ENCODE results near the gene YWHAQ.
A peak's percentile ranks its signal among the peaks of the same experiment; 100 is the strongest.

The YWHAQ gene

DNA sequence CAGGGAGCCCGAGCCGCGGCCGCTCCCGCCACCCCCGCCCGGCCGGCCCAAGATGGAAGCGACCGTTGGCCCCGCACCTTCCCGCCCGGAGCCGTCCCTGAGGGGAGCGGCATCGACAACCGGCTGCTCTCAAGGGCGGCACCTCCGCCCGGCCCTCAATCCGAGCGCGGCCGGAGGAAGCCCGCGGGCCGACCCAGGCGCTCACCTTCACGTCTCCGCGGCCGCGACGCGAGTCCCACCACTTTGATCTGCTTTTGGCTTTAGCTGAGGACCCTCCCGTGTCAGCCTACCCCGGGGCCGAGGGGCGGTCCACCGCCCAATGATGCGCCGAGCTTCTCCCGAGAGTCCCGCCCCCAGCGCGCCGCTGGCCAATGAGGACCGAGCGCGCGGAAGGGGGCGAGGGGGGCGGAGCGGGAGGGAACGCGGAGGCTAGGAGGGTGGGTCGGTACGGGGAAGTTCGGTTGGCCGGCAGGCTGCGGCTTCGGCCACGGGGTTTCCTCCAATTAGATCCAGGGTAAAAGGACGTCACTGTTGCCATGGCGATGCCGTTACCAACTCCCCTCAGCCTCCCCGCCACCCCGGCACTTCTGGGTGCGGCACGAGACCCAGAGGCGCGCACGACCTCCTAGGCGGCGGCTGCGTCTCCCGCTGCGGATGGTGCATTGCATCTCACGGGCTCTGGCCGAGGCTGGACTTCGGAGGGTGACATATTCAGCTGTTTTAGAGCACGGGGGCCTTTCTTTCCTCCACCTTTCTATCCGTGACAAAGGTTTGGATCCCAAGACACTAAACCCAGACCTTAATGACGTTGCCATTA lies at the start of gene YWHAQ:
TSS of gene YWHAQ (minus strand) at position 262 of the 817 bp plus-strand sequence. CDS start 545 bp downstream, outside the sequence.
- H3K4me3 ChIP-seq (ENCODE audit: low read depth, low read length), result peak within 1 kb of the TSS; percentile 86
- no peak for TF ChIP-seq CTCF (IDR thresholded peaks at IDR 0.05; ENCODE audit: borderline replicate concordance, insufficient read depth, low read depth, low read length)

DNA sequence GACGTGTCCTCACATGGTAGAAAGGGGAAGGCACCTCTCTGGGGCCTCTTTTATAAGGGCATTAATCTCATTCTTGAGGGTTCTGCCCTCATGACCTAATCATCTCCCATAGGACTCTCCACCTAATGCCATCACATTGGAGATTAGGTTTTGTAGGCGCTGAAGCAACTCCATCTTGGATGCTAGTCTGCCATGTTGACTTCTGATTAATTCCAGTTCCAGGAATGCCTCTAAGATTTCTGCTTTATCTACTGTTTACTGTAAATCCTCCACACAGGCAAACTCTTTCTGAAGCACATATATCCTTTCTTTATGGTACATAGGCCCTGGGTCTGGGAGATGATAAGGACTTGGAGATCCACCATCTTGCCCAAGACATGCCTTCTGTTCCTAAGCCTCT lies 49.3 kb upstream of the YWHAQ start:
- no peak overlapping the region for H3K4me3 ChIP-seq (ENCODE audit: low read depth, low read length)
- no peak for TF ChIP-seq CTCF (IDR thresholded peaks at IDR 0.05; ENCODE audit: borderline replicate concordance, insufficient read depth, low read depth, low read length)

DNA sequence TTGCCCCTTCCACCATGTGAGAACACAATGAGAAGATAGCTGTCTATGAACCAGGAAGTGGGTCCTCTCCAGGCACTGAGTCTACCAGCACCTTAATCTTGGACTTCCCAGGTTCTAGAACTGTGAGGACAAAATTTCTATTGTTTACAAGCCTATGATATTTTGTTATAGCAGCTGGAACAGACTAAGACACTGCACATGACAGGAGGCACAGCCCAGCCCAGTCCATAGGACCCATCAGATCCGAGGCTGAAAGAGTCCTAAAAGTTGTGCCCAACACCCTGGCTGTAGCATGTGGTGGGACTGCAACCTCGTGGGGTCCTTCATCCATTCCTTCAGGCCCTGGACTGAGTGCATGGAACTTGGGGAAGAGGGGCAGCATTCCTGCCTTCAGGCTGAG lies 48.4 kb upstream of the YWHAQ start:
- H3K4me3 ChIP-seq (ENCODE audit: low read depth, low read length), result no peak overlapping the region
- no peak for TF ChIP-seq CTCF (IDR thresholded peaks at IDR 0.05; ENCODE audit: borderline replicate concordance, insufficient read depth, low read depth, low read length)

- no peak for TF ChIP-seq CTCF (IDR thresholded peaks at IDR 0.05; ENCODE audit: borderline replicate concordance, insufficient read depth, low read depth, low read length)
- no peak overlapping the region for H3K4me3 ChIP-seq (ENCODE audit: low read depth, low read length)
Measured at GRCh38 chr2:9678544-9678943, 47.7 kb upstream of the YWHAQ start.

DNA sequence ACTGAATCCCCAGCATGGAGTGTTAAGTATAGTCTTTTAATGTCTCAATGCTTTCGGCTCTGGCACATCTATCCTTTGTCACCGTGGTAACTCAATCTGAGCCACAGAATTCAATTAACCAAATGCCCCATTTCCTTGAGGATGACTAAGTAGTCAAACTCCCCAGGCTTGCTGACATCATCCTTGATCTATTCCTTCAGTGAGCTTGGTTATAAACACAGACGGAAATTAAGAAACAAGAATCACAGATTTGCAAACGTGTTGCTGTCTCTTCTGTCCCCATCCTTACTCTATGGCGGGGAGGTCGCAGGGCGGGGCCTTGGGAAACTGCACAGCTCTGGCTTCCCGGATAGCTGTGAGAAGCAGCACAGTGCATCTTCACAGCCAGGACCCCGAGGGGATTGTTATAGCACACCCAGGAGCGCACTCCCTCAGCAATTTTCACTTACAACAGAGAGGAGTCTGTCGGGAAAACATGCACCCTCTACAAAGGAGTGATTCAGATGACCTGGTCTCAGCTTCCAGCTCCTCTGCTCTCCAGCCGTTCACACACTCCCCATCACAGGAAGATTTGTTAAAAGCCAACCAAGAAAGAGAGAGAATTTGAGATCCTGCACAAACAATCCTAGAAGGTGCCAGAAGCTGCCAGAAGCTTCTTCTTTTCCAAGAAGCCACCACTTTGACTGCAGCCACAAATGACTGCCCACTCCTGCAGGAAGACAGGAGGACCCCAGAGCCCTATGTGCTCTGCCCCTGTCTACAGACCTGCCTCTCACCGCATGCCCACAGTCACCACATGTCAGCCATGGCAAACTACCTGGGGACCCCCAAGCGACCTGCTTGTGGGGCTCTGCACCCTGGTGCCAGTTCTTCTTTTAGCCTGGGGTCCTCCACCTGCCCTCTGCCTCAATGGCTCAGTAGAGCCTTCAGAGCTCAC lies 44.9 kb upstream of the YWHAQ start:
- TF ChIP-seq CTCF (IDR thresholded peaks at IDR 0.05; ENCODE audit: borderline replicate concordance, insufficient read depth, low read depth, low read length), result no peak
- no peak overlapping the region for H3K4me3 ChIP-seq (ENCODE audit: low read depth, low read length)

- H3K4me3 ChIP-seq (ENCODE audit: low read depth, low read length), result no peak overlapping the region
- no peak for TF ChIP-seq CTCF (IDR thresholded peaks at IDR 0.05; ENCODE audit: borderline replicate concordance, insufficient read depth, low read depth, low read length)
Measured at GRCh38 chr2:9674891-9675414, 44.2 kb upstream of the YWHAQ start.

Measured in GM12875 (cell line).